B cell (primary cell): ENCODE results near the gene KCND2. TPM values are rescaled to one million over a fixed set of nuclear protein-coding genes. Genes with fewer than 3 reads are reported as not detected.
"Not testable (repeated sequence)": the region's sequence is repeated elsewhere in the genome, so short reads cannot be mapped to it uniquely, and the experiment has no call there.

Experiments used
- ATAC-seq: fragments of 200-7000 bp; cut with Tn5 transposase; one replicate; pipeline ENCODE4 v1.10.0; 2021; ENCODE audit warnings: low read depth, mild to moderate bottlenecking, moderate number of reproducible peaks, moderate library complexity
- CTCF ChIA-PET: fragments of 350-600 bp; sonication (Branson Sonifier 250); formaldehyde crosslinking; loops from one replicate; lab custom pipeline; 2021; ENCODE audit warnings: antibody characterized with exemption, inconsistent platforms; lab: Charles Lee
- POLR2A ChIA-PET: fragments of 350-600 bp; sonication (Branson Sonifier 250); formaldehyde crosslinking; loops from one replicate; lab custom pipeline; 2021; ENCODE audit warnings: antibody characterized with exemption; lab: Charles Lee
- DNase-seq: peaks from one replicate; pipeline ENCODE4 v3.0.0; 2013
- H2AFZ ChIP-seq: 2 replicates; pipeline ENCODE4 v1.6.1; 2012; ENCODE audit warnings: mild to moderate bottlenecking, low read depth, low read length; ENCODE audit not compliant: insufficient read depth, poor library complexity, severe bottlenecking
- H3K27ac ChIP-seq, 2 donors: 1 replicate in 1 of 2; 2 replicates in 1 of 2; pipeline ENCODE4 v1.5.1; 2012 to 2013; ENCODE audit warnings: low read length in 2 of 2, mild to moderate bottlenecking in 2 of 2, moderate library complexity in 1 of 2
- H3K27me3 ChIP-seq, 4 experiments: fragments of 200-600 bp in 1 of 4; sonication (generic) in 1 of 4; replicated peaks in 1 of 4; 1 replicate in 2 of 4; 2 replicates in 2 of 4; pipeline versions ENCODE4 v1.6.1 to v1.7.0; 2013 to 2016; ENCODE audit warnings: low read length in 3 of 4, mild to moderate bottlenecking in 2 of 4, mixed read lengths in 1 of 4, moderate library complexity in 1 of 4; ENCODE audit not compliant: insufficient read depth in 4 of 4, control insufficient read depth in 3 of 4; ENCODE audit errors: control extremely low read depth in 1 of 4
- H3K36me3 ChIP-seq, 2 experiments: replicated peaks in 1 of 2; 1 replicate in 1 of 2; 2 replicates in 1 of 2; pipeline versions ENCODE4 v1.6.1 to v1.7.1; 2013; ENCODE audit warnings: low read length in 1 of 2; ENCODE audit not compliant: insufficient read depth in 2 of 2, control insufficient read depth in 1 of 2; ENCODE audit errors: control extremely low read depth in 1 of 2, extremely low read depth in 1 of 2
- H3K4me1 ChIP-seq, 2 donors: fragments of 200-600 bp in 1 of 2; sonication (generic) in 1 of 2; 1 replicate in 1 of 2; 2 replicates in 1 of 2; pipeline versions ENCODE4 v1.5.1 to v1.6.1; 2013 to 2017; ENCODE audit warnings: low read length in 2 of 2; ENCODE audit not compliant: control insufficient read depth in 2 of 2, insufficient read depth in 2 of 2
- H3K4me2 ChIP-seq: replicated peaks from 2 replicates; pipeline ENCODE3; 2012; ENCODE audit warnings: mild to moderate bottlenecking, low read depth, low read length; ENCODE audit not compliant: poor library complexity, severe bottlenecking
- H3K4me3 ChIP-seq, 5 experiments: fragments of 200-600 bp in 1 of 5; sonication (generic) in 1 of 5; 1 replicate in 3 of 5; 2 replicates in 2 of 5; pipeline versions ENCODE4 v1.5.1 to v1.7.0; 2011 to 2016; ENCODE audit warnings: low read length in 4 of 5, mild to moderate bottlenecking in 4 of 5, low read depth in 2 of 5, control low read depth in 1 of 5, moderate library complexity in 1 of 5; ENCODE audit not compliant: insufficient read depth in 1 of 5; ENCODE audit errors: control extremely low read depth in 1 of 5, extremely low read depth in 1 of 5
- H3K79me2 ChIP-seq: fragments of 200-600 bp; sonication (generic); one replicate; pipeline ENCODE4 v1.6.0; 2016; ENCODE audit warnings: low read length; ENCODE audit not compliant: control insufficient read depth, insufficient read depth
- H3K9ac ChIP-seq: fragments of 200-600 bp; sonication (generic); 2 replicates; pipeline ENCODE4 v1.6.1; 2017; ENCODE audit warnings: mild to moderate bottlenecking, low read length, moderate library complexity
- H3K9me3 ChIP-seq, 3 donors: one replicate each; pipeline versions ENCODE4 v1.6.1 to v1.7.1; 2013; ENCODE audit warnings: low read length in 2 of 3; ENCODE audit not compliant: control insufficient read depth in 2 of 3, insufficient read depth in 1 of 3; ENCODE audit errors: control extremely low read depth in 1 of 3
- H4K20me1 ChIP-seq: 2 replicates; pipeline ENCODE4 v1.6.0; 2012; ENCODE audit warnings: mild to moderate bottlenecking, low read length; ENCODE audit not compliant: insufficient read depth, control insufficient read depth, poor library complexity, severe bottlenecking
- H3K27ac Mint-ChIP-seq: one replicate; pipeline ENCODE4 v1.8.0; 2021; ENCODE audit warnings: mixed read lengths
- H3K27me3 Mint-ChIP-seq: one replicate; pipeline ENCODE4 v1.8.0; 2021; ENCODE audit warnings: mixed read lengths
- H3K4me1 Mint-ChIP-seq: one replicate; pipeline ENCODE4 v1.8.0; 2021; ENCODE audit warnings: mixed read lengths
- H3K4me3 Mint-ChIP-seq: one replicate; pipeline ENCODE4 v1.8.0; 2021; ENCODE audit warnings: mixed read lengths
- H3K9me3 Mint-ChIP-seq: one replicate; pipeline ENCODE4 v1.8.0; 2022; ENCODE audit warnings: mixed read lengths; ENCODE audit not compliant: insufficient read depth
- CTCF ChIP-seq: fragments of 200-600 bp; IDR thresholded peaks from one replicate; pipeline ENCODE4 v1.8.0; 2022; ENCODE audit warnings: antibody characterized with exemption, mild to moderate bottlenecking
- EZH2 ChIP-seq: IDR thresholded peaks from 2 replicates; pipeline ENCODE4 v1.6.1; 2012; ENCODE audit warnings: borderline replicate concordance, low read depth, mild to moderate bottlenecking, moderate library complexity, low read length; ENCODE audit not compliant: insufficient read depth, poor library complexity, severe bottlenecking
- WGBS: methylation state at CpG from one replicate; pipeline ENCODE4 v1.1.5; 2013; ENCODE audit warnings: missing lambda C conversion rate; ENCODE audit not compliant: insufficient coverage; 5-methylcytosine and 5-hydroxymethylcytosine counted together
- intact Hi-C: fragments of 100-400 bp; cut with micrococcal nuclease; formaldehyde crosslinking; loops from one replicate; pipeline ENCODE4 v1.10.0; 2022
- polyA plus RNA-seq: library from polyadenylated mRNA; depleted of rRNA; stranded (reverse); fragments of >200 nt; gene quantifications from 2 replicates; pipeline ENCODE4 v1.2.3, GENCODE V29; 2012
- total RNA-seq, 2 donors: library from RNA; stranded (reverse); fragments of 120-200 nt in 1 of 2; gene quantifications; 1 replicate in 1 of 2; 2 replicates in 1 of 2; pipeline versions ENCODE4 v1.2.3 to v1.2.4, GENCODE V29; 2013 to 2022

Gene KCND2
- total and polyA plus RNA-seq, 2 donors (not counting 1 experiment from before 2014, with no cell fraction given), result not detected

DNA sequence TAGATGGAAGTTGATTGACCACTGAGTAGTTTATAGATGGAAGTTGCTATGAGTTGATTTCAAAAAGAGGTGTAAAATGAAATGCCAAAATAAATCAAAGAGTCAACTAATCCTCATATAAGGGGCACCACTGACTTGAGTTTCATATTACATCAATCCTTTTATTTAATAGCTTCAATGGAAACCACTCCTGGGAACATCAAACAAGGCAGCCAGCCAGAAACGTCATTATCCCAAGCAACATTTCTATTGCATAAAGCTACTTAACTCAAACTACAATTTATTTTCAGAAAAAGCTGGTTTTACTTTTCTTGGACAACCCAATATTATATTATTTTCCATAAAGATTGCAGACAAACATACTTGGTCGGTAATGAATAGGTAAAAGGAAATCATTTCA lies 422.9 kb downstream of the KCND2 start:
- Mint-ChIP-seq H3K4me3 (no peak overlapping the region), H3K27ac (no peak overlapping the region), H3K27me3 (no peaks in the 10 kb centered on the region), H3K4me1 (no peaks in the 10 kb centered on the region), H3K9me3 (no peaks in the 10 kb centered on the region)
- intact Hi-C loops, result no loop called here
- POLR2A ChIA-PET, result no interaction called here
- no peak overlapping the region for H3K9ac ChIP-seq
- no peak overlapping the region for H3K4me2 ChIP-seq
- H2AFZ ChIP-seq, result no peak overlapping the region
- H3K27ac ChIP-seq, result no peak overlapping the region
- no peaks in the 10 kb centered on the region for H3K9me3 ChIP-seq
- WGBS, result no CpG with 5 or more reads among the region's 2 CpGs
- no peaks in the 10 kb centered on the region for H4K20me1 ChIP-seq
- CTCF ChIA-PET, result no interaction called here
- TF ChIP-seq CTCF, result no peak
- TF ChIP-seq EZH2, result no peak
- H3K36me3 ChIP-seq, result no peaks in the 10 kb centered on the region
- no peak overlapping the region for H3K4me3 ChIP-seq
- no peaks in the 10 kb centered on the region for H3K79me2 ChIP-seq
- H3K4me1 ChIP-seq, result no peaks in the 10 kb centered on the region
- ATAC-seq (no peak), DNase-seq (no peak)
- no peaks in the 10 kb centered on the region for H3K27me3 ChIP-seq

GRCh38 chr7:120700796-120701195 lies 427.8 kb downstream of the KCND2 start:
- Histone ChIP-seq H3K4me2 (no peak overlapping the region), H3K27ac (no peak overlapping the region), H2AFZ (no peak overlapping the region), H3K36me3 (no peaks in the 10 kb centered on the region), H4K20me1 (no peaks in the 10 kb centered on the region), H3K4me3 (no peak overlapping the region), H3K27me3 (no peaks in the 10 kb centered on the region), H3K79me2 (no peaks in the 10 kb centered on the region), H3K4me1 (no peaks in the 10 kb centered on the region), H3K9me3 (no peaks in the 10 kb centered on the region), H3K9ac (no peak overlapping the region)
- Mint-ChIP-seq H3K9me3 (no peaks in the 10 kb centered on the region), H3K27me3 (no peaks in the 10 kb centered on the region), H3K27ac (no peak overlapping the region), H3K4me1 (no peaks in the 10 kb centered on the region), H3K4me3 (no peak overlapping the region)
- DNase-seq (no peak), ATAC-seq (no peak)
- ChIA-PET CTCF (interaction anchor here (0.7 to 1.3 kb wide), 2 partner anchors 9 to 1103 kb away, joined by 3 read pairs; no protein-coding TSS in a partner anchor), POLR2A (no interaction called here)
- no CpG with 5 or more reads among the region's 2 CpGs for WGBS
- intact Hi-C loops, result no loop called here
- no peak for TF ChIP-seq CTCF

GRCh38 chr7:120702408-120702807 lies 429.4 kb downstream of the KCND2 start:
- H4K20me1 ChIP-seq, H3K27ac Mint-ChIP-seq, intact Hi-C loops, H3K9ac ChIP-seq, H3K4me3 ChIP-seq, H3K4me1 ChIP-seq, DNase-seq, H3K27me3 ChIP-seq, H3K79me2 ChIP-seq, H3K27ac ChIP-seq, H3K4me3 Mint-ChIP-seq, CTCF ChIA-PET, H3K27me3 Mint-ChIP-seq, H2AFZ ChIP-seq, H3K9me3 ChIP-seq, ATAC-seq, H3K36me3 ChIP-seq, POLR2A ChIA-PET, H3K4me1 Mint-ChIP-seq, H3K4me2 ChIP-seq, H3K9me3 Mint-ChIP-seq: not testable (repeated sequence)
- WGBS, result no CpG with 5 or more reads among the region's 1 CpG
